Hematopoietic multipotent progenitor cell treated with erythropoietin and hydrocortisone succinate and interleukin-3 and kit ligand, for 8 days (in vitro differentiated cells): ENCODE results near the gene OSBPL6.
"Not testable (repeated sequence)": the region's sequence is repeated elsewhere in the genome, so short reads cannot be mapped to it uniquely, and the experiment has no call there.

Experiments
- DNase-seq: peaks from one replicate; pipeline ENCODE4 v3.0.0-alpha.2; 2015

The OSBPL6 gene

DNA sequence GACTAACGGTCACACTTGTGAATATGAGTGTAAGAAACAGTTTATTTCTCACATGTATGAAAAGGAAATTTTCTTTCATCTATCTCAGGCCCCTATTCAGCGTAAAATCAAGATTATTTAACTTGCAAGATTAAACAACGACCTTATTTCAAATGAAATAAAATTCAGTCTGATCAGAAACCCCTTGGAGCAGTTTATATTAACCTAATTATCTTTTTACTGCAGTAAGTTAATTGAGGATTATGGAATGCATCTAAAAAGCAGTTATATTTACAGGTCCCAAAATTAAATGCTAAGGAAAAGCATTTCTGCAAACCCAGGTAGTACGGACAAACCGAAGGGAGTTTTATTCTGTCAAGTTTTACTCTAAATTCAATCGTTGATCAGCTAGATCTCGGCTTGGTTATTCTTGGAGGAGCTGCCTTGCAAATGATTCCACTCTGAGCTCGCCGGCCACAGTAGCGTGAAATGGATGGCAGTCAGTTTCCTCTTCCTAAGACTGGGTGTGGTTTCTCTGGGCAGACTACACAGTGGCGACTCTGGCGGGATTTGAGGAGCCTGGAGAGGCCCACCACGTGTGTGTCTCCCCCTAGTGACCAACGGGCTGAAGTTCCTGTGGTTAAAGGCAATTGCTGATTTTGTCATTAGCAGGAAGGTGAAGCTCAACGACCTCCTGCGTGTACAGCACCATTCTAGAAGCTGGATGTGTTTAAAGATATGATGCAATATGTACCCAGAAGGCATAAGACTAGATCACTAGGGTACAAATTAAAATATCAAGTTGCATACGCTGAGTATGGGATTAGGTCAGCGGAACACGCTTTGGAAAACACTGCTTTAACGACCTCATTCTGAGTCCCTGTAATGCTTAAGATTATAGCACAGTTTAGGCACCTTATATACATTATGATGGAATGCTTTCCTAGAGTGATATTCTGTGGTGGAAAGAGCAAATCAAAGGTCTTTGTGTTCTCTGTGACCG, 220.2 kb downstream of the OSBPL6 start:
- DNase-seq: peak; percentile 95

DNA sequence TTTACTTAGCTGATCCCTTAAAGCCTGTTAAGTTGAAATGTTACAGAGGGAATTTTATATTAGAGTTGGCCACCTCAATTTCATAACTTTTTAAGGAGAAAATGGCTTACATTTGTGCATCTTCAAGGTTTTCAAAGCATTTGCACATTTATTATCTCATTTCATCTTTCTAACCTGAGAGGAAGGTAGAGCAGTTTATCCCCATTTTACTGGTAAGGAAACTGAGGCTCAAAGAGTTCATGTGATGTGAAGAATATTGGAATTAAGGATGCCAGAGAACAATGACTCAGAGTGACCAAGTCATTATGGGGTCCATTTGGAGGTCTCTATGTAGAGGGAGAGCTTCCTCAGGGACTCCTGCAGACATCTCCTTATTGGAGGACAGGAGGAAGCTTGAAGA, 221.7 kb downstream of the OSBPL6 start:
- no peak for DNase-seq

DNA sequence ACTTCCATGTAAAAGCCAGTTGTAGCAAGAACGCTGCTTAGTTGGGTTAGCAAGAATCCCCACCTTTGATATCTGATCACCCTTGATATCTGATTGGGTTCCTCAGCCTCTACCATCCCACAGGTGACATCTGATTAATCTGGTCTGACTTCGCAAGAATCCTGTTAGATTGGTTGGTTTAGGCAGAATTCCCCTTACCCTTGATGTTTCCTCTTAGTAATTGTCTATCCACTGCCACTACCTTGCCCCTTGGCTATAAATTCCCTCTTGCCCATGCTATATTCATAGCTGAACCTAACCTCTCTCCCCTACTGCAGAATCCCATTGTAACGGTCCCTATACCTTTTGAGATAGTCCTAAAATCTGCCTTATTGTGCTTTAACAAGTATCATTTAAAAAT, 223.6 kb downstream of the OSBPL6 start:
- DNase-seq: no peak

DNA sequence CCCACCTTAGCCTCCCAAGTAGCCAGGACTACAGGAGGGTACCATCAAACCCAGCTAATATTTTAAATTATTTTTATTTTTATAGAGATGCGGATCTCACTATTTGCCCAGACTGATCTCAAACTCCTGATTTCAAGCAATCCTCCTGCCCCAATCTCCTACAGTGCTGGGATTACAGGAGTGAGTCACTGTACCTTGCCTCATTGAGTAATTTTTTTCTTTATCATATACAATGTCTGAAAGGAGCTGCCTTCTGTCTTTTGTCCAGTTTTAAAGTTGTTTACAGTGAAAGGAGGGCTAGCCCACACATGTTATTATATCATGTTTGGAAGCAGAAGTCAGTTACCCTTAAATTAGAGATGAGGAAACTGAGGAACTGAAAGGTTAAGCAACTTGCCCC, 224.1 kb downstream of the OSBPL6 start:
- DNase-seq: no peak

DNA sequence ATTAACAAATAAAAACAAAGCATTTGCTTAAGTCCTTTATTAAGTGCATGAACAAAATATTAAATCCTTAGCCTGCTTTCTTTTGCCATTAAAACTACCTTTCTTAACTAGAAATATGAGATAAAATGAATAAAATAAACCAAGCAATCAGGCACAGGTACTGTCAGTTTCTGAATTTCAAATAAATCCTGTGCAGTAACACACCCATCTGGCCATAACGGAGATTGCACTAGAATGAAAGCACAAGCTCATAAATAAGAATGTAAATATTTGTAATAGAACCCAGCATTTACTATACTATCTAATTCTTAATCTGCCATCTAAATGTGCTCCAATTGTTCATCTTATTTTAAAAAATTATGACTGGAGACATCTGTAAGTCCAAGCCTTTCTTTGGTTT, 224.8 kb downstream of the OSBPL6 start:
- DNase-seq: peak; percentile 25

DNA sequence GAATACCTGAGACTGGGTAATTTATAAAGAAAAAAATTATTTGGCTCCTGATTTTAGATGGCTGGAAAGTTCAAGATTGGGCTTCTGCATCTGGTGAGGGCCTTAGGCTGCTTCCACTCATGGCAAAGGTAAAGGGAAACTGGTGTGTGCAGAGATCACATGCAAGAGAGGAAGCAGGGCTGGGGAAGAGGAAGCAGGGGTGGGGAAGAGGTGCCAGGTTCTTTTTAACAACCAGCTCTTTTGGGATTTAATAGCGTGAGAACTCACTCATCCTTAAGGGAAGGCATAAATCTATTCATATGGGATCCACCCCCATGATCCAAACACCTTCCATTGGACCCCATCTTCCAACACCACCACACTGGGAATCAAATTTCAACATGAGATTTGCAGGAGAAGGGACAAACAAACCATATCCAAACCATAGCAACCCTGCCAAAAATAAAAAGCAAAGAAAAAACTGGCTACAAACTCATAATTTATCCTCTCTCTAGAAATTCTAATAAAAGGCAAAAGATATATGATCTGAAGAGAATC, 226.2 kb downstream of the OSBPL6 start:
- DNase-seq: no peak

DNA sequence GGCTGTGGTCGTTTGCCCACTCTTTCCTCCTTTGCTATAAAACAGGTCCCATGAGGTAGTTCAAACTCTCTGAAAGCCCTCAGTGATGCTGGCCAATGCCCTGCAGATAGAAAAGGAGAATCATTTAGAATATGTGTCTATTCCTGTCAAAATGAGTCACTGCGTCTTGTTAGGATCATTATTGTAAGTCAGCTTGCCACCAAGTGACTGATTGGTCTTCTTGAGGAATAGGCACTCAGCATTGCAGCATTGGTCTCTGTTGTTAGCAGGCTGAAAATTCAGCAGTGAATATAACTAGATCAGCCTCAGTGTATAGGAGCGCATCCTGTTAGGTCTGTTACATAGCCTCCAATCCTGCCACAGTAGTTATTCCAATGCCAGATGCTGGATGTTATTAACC, 227.8 kb downstream of the OSBPL6 start:
- DNase-seq: no peak

DNA sequence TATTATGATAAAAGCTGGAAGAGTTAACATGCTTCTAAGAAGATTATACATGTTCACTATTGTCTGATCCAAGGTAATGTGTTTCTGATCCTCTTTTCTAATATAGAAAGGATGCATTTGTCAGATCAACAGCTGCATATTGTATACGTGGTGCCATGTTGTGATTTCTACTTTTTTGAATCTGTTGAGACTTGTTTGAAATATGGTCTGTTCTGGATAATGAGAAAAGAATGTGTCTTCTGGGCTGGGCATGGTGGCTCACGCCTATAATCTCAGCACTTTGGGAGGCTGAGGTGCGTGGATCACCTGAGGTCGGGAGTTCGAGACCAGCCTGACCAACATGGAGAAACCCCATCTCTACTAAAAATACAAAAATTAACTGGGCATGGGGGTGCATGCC, 229.4 kb downstream of the OSBPL6 start:
- DNase-seq: not testable (repeated sequence)

DNA sequence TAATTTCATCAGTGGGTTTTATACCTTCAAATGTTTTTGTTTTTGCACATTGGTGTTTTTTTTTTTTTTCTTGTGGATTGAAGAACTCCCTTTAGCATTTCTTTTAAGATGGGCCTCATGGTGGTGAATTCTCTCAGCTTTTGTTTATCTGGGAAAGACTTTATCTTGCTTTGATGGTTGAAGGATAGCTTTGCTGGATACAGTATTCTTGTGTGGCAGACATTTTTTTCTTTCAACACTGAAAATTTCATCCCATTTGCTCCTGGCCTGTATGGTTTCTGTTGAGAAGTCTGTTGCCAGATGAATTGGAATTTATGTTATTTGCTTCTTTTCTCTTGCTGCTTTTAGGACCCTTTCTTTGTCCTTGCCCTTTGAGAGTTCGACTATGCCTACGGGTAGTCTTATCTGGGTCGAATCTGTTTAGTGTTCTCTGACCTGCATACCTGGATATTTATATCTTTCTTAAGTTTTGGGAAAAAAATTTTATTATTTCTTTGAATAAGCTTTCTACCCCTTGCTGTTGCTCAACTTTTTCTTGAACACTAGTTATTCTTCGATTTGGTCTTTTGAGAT, 231.0 kb downstream of the OSBPL6 start:
- DNase-seq: no peak

DNA sequence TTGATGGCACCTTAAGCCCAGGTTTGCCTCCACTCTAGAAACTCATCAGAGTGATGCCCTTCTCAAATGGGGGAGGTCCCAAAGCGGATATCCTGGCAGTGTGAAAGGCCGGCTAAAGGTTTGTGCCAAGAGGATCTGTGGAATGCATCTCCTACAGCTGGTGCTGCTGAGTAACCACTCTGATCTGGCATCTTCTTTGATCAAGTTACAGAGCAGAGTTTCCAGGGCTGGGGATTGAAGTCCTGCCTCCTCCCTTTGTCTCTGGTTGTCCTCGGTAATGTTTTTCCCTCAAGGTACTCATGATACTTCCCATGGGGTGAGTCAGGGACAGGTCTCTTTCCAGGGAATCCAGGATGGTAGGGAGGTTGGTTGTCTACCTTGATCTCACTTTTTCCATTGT, 232.1 kb downstream of the OSBPL6 start:
- no peak for DNase-seq

DNA sequence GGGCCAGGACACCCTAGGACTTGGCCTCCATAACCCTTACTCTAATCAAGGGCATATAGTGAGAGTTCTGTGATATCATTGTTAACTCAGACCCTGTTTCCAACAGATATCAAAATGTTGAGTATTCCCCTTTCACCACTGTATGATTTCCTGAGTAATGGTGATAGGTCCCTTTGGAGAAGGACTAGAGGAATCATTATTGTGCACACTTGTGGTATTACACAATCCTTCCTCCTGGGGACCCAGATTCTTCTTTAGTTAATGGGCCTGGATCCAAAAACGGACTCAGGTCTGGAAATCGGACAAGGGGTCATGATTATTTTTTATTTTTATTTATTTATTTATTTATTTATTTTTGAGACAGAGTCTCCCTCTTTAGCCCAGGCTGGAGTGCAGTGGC, 233.1 kb downstream of the OSBPL6 start:
- DNase-seq: no peak

DNA sequence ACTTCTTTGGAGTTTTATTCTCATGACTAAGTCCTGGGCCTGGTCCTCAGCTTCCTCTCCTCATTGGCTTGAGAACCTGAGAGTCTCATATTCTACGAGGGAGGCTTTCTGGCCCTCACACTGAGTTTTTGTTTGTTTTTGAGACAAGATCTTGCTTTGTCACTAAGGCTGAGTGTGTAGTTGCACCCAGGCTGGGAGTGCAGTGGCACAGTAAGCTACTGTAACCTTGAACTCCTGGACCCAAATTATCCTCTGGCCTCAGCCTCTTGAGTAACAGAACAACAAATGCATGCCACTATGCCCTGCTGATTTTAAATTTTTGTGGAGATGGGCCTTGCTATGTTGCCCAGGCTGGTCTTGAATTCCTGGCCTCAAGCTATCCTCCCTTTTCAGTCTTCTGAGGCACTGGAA, 234.1 kb downstream of the OSBPL6 start:
- DNase-seq: no peak

DNA sequence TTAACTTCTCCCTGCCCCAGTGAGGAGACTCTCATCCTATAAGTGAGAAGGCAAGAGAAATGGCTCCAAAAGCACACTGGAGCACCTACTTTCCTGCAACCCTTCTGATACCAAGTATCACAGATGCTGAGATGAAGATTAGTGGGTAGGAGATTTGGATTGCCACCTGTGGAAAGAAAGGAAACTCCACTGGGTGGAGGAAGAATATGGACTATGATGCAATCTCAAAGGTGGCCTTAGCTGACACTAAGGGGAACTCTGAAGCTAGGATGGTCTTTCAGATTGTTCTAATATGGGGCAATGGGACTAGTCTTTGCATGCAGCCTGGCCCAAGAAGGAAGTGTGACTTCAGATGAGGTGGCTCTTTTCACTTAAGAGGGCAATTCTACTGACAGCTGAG, 235.0 kb downstream of the OSBPL6 start:
- DNase-seq: no peak

DNA sequence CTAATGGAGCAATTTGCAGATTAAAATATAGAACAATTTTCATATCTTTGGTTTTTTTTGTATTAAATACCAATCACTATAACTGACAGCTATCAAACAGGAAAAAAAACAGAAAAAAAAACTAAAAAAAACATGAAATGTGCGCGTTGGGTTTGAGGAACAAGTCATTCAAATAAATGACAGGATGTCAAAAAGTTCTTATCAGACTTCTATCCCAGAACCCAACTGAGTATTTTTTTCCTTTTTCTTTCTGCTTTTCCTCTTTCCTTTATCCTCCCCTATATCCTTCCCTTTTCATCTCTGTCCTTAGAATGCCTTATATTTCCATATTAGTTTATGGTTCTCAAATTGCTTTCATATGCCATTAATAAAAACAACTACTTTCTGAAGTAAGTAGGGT, 242.3 kb downstream of the OSBPL6 start:
- no peak for DNase-seq

DNA sequence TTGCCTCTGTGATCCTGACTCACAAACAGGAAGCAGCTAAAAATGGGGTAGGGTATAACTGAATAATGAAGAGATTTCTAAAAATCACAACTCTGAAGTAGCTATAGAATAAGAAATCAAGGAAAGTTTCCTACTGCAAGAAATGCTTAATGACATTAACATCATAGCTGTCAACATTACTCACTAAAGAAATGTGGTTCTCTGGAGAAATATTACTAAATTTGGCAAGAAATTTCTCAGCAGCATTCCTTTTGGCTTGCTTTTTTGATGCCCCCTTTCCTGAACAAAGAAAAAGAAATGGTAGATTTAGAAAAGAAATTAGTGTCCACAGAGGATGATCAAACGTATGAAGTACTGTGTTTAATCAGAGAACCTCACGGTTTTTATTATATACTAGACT, 247.1 kb downstream of the OSBPL6 start:
- no peak for DNase-seq

DNA sequence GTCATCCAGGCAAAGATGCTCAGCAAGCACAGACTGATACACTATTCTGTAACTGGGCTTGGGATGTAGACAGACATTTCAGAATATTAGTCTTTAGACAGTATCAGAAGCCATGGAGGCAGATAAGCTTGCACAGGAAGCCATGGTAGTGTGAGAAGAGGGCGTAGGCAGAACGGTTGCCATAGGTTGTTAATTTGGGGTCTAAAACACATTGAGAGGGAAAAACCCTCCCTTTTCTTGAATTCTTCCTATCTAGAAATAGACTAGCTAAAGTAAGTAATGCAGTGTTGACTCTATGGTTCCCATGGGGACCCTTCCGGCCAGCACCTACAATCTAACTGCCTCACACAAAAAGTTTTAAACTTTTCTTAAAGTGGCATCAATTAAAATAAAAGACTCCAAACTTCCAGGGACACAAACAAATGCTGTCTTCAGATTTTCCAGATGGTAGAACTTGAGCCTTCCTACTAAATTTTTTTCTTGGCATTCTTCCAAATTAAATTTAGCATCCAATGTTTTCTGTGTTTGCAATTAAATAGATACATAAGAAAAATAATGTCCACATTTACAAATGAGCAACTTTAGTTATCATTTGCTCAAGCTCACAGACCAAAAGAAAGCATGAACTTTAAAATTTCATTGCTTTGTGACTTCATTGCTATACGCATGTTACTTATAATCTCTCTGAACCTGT, 254.8 kb downstream of the OSBPL6 start:
- DNase-seq: no peak

DNA sequence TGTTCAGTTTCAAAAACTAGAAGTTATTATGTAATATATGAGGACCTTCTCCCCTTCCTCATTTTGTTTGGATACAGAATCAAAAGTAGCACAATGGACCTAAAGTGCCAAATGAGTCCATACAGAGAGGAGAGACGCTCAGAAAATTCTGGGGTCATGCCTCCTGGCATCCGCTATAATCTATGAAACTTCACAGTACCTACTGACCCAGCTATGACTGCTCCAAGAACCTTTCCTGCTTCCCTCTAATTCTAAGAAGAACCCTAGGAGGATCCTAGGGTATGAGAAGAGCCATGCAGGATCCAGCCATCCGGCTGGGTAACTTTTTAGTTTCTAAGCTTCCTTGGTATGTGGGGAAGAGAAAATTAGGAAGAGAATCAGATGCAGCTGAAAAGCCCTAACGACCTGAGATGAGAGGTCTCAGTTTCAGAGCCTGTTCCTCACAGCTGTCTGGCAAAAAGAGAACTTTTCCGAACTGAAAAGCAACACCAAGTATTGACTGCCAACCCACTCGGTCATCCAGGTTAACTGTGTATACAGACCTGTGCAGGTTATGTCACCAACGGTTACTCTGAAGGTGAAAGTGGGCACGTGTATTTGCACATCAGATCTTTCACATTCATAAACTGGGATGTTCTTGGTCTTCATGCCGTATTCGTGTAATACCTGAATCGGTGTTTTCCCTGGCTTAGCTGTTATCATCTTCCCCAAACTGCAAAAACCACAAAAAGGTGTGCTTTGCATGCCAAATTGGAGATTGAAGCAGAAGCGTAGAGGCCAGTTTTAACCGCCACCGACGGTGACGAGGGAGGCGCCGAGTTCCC, 255.6 kb downstream of the OSBPL6 start:
- DNase-seq: peak; percentile 28

DNA sequence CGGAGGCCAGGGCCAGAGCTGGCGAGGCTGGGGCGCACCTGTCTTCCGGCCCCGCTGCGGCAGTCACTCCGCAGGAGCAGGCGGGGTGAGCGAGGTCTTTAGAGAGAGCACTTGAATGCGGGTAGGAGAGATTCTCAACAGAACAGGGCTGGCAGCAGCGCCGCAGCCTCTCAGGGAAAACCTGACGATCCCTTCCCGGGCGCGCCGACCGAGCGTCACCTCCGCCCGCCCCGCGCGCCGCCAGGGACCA, 256.1 kb downstream of the OSBPL6 start:
- no peak for DNase-seq

DNA sequence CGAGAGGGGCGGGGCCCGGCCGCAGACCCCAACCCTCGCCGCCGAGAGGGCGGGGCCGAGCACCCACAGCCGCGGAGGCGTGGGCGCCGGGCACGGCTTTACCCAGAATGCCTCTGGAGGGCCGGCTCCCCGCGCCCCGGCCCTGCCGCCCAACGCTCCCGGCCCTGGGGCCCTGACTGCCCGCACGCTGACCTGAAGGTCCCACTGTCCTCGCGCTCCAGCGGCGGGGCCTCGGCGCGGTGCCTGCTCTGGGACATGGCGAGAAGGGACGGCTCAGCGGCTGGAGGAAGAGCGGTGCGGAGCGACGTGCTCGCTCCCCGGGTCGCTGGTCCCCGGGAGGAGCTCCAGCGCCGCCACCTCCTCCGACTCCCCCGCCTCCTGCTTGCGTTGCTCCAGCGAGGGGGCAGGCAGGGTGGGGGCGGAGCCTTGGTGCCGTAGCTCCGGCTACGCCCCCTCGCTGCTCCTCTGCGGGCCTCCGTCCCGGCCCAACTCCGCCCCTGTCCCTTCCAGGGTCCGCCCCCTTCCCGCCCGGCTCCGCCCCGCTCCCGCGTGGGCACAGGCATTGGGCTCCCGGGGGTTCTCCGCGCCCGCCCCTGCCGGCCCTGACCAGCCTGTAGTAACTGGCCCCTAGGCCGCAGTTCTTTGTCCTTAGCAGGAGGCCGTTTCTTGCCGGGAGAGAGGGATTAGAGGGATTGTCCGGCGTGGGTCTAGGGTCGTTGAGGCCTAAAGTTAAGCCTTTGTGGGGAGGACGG, 256.6 kb downstream of the OSBPL6 start, which contains the start of the genes PJVK and PRKRA:
PJVK (plus strand) TSS at position 605 of the 752 bp plus-strand sequence. CDS start 2,032 bp downstream, outside the sequence.
PRKRA (minus strand) TSS at position 402 of the 752 bp plus-strand sequence; CDS start at position 257, 145 bp downstream.
- peak; percentile 93 for DNase-seq

DNA sequence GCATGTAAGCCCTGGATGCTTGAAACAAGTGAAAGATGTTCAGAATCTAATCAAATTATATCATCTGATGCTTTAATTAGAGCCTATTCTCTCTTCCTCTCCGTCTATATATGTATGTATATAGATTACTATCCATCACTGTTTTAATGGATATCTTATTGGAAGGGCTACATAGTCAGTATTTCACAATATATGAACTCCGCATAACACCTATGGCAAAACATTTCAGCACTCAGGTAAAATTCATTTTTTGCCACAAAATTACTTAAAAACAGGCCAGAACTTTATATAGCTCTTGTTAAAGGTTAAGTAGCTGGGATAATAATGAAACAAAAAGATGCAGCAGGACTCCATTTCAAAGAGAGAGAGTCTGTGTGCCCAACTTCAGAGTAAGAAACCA, 258.0 kb downstream of the OSBPL6 start:
- DNase-seq: no peak
